ENCODE results near the gene RSPH10B2. TPM values are rescaled to one million over a fixed set of nuclear protein-coding genes. Genes with fewer than 3 reads are reported as not detected.
"Not testable (repeated sequence)": the region's sequence is repeated elsewhere in the genome, so short reads cannot be mapped to it uniquely, and the experiment has no call there.

The RSPH10B2 gene
- total RNA-seq, 1 donor from 2014 or later = 0.27 TPM

GRCh38 chr7:6826151-6826550 lies 72.2 kb downstream of the RSPH10B2 start, which contains the start of gene CCZ1B:
TSS of gene CCZ1B (minus strand) at chr7:6826275. CDS start at chr7:6826197, 78 bp downstream.
- DNase-seq (ENCODE audit: low spot score) = not testable (repeated sequence)
- peak within 1 kb of the TSS; percentile 92 for H3K4me3 Mint-ChIP-seq (ENCODE audit: unreplicated experiment)

GRCh38 chr7:6827180-6827579 lies 73.3 kb downstream of the RSPH10B2 start:
- H3K9me3 Mint-ChIP-seq (ENCODE audit: low read depth); DNase-seq (ENCODE audit: low spot score); H3K36me3 Mint-ChIP-seq (ENCODE audit: low read depth); H3K4me1 Mint-ChIP-seq (ENCODE audit: low read depth); H3K27ac Mint-ChIP-seq (ENCODE audit: unreplicated experiment): not testable (repeated sequence)
- peak overlapping the region; percentile 40 for H3K4me3 Mint-ChIP-seq (ENCODE audit: unreplicated experiment)
- peaks cover 21% of the 10 kb centered on the region for H3K27me3 Mint-ChIP-seq (ENCODE audit: low read depth)

More at GRCh38 chr7:6826151-6826550, 72.2 kb downstream of the RSPH10B2 start, which contains the start of gene CCZ1B:
- peak; percentile 62 for TF ChIP-seq CTCF (IDR thresholded peaks at IDR 0.05)
- peak within 1 kb of the TSS; percentile 93 for H3K27ac Mint-ChIP-seq (ENCODE audit: unreplicated experiment)
- not testable (repeated sequence) for H3K4me1 Mint-ChIP-seq (ENCODE audit: low read depth); H3K36me3 Mint-ChIP-seq (ENCODE audit: low read depth); H3K9me3 Mint-ChIP-seq (ENCODE audit: low read depth)
- H3K27me3 Mint-ChIP-seq (ENCODE audit: low read depth) = peaks cover 13% of the 10 kb centered on the region

GRCh38 chr7:6829616-6830015 lies 75.7 kb downstream of the RSPH10B2 start:
- H3K27me3 Mint-ChIP-seq (ENCODE audit: low read depth) = peaks cover 31% of the 10 kb centered on the region
- not testable (repeated sequence) for H3K4me1 Mint-ChIP-seq (ENCODE audit: low read depth); H3K27ac Mint-ChIP-seq (ENCODE audit: unreplicated experiment); DNase-seq (ENCODE audit: low spot score); H3K4me3 Mint-ChIP-seq (ENCODE audit: unreplicated experiment); H3K36me3 Mint-ChIP-seq (ENCODE audit: low read depth); H3K9me3 Mint-ChIP-seq (ENCODE audit: low read depth)

- DNase-seq (ENCODE audit: low spot score); H3K4me3 Mint-ChIP-seq (ENCODE audit: unreplicated experiment); H3K36me3 Mint-ChIP-seq (ENCODE audit: low read depth); H3K9me3 Mint-ChIP-seq (ENCODE audit: low read depth); H3K4me1 Mint-ChIP-seq (ENCODE audit: low read depth); H3K27ac Mint-ChIP-seq (ENCODE audit: unreplicated experiment): not testable (repeated sequence)
- H3K27me3 Mint-ChIP-seq (ENCODE audit: low read depth) = peaks cover 36% of the 10 kb centered on the region
These were observed 76.1 kb downstream of the RSPH10B2 start for GRCh38 chr7:6830026-6830425.

- H3K27me3 Mint-ChIP-seq (ENCODE audit: low read depth) = peaks cover 45% of the 10 kb centered on the region
- no peak overlapping the region for H3K4me3 Mint-ChIP-seq (ENCODE audit: unreplicated experiment)
- DNase-seq (ENCODE audit: low spot score) = no peak
- no peaks in the 10 kb centered on the region for H3K9me3 Mint-ChIP-seq (ENCODE audit: low read depth)
- peaks cover under 1% of the 10 kb centered on the region for H3K36me3 Mint-ChIP-seq (ENCODE audit: low read depth)
- no peak overlapping the region for H3K27ac Mint-ChIP-seq (ENCODE audit: unreplicated experiment)
- H3K4me1 Mint-ChIP-seq (ENCODE audit: low read depth) = no peaks in the 10 kb centered on the region
- no peak for TF ChIP-seq CTCF (IDR thresholded peaks at IDR 0.05)
These were observed 77.3 kb downstream of the RSPH10B2 start for GRCh38 chr7:6831018-6831725.

GRCh38 chr7:6833636-6834035 lies 79.7 kb downstream of the RSPH10B2 start:
- TF ChIP-seq CTCF (IDR thresholded peaks at IDR 0.05) = no peak
- H3K36me3 Mint-ChIP-seq (ENCODE audit: low read depth) = no peaks in the 10 kb centered on the region
- DNase-seq (ENCODE audit: low spot score) = no peak
- H3K27ac Mint-ChIP-seq (ENCODE audit: unreplicated experiment) = no peak overlapping the region
- H3K4me1 Mint-ChIP-seq (ENCODE audit: low read depth) = no peaks in the 10 kb centered on the region
- no peaks in the 10 kb centered on the region for H3K9me3 Mint-ChIP-seq (ENCODE audit: low read depth)
- no peak overlapping the region for H3K4me3 Mint-ChIP-seq (ENCODE audit: unreplicated experiment)
- H3K27me3 Mint-ChIP-seq (ENCODE audit: low read depth) = peaks cover 58% of the 10 kb centered on the region

- DNase-seq (ENCODE audit: low spot score); H3K9me3 Mint-ChIP-seq (ENCODE audit: low read depth); H3K27ac Mint-ChIP-seq (ENCODE audit: unreplicated experiment); H3K4me1 Mint-ChIP-seq (ENCODE audit: low read depth); H3K4me3 Mint-ChIP-seq (ENCODE audit: unreplicated experiment); H3K36me3 Mint-ChIP-seq (ENCODE audit: low read depth): not testable (repeated sequence)
- peaks cover 54% of the 10 kb centered on the region for H3K27me3 Mint-ChIP-seq (ENCODE audit: low read depth)
These were observed 81.6 kb downstream of the RSPH10B2 start for GRCh38 chr7:6835521-6835920.

- peaks cover 42% of the 10 kb centered on the region for H3K27me3 Mint-ChIP-seq (ENCODE audit: low read depth)
- H3K27ac Mint-ChIP-seq (ENCODE audit: unreplicated experiment) = not testable (repeated sequence)
These were observed 83.2 kb downstream of the RSPH10B2 start for GRCh38 chr7:6837081-6837480.

GRCh38 chr7:6842278-6842921 lies 88.5 kb downstream of the RSPH10B2 start:
- H3K9me3 Mint-ChIP-seq (ENCODE audit: low read depth); H3K4me3 Mint-ChIP-seq (ENCODE audit: unreplicated experiment): not testable (repeated sequence)

More at GRCh38 chr7:6837081-6837480, 83.2 kb downstream of the RSPH10B2 start:
- H3K4me3 Mint-ChIP-seq (ENCODE audit: unreplicated experiment); H3K4me1 Mint-ChIP-seq (ENCODE audit: low read depth); H3K9me3 Mint-ChIP-seq (ENCODE audit: low read depth); H3K36me3 Mint-ChIP-seq (ENCODE audit: low read depth); DNase-seq (ENCODE audit: low spot score): not testable (repeated sequence)

GRCh38 chr7:6843092-6843491 lies 89.2 kb downstream of the RSPH10B2 start:
- DNase-seq (ENCODE audit: low spot score); H3K9me3 Mint-ChIP-seq (ENCODE audit: low read depth); H3K4me3 Mint-ChIP-seq (ENCODE audit: unreplicated experiment); H3K27ac Mint-ChIP-seq (ENCODE audit: unreplicated experiment); H3K4me1 Mint-ChIP-seq (ENCODE audit: low read depth); H3K36me3 Mint-ChIP-seq (ENCODE audit: low read depth): not testable (repeated sequence)
- peaks cover 23% of the 10 kb centered on the region for H3K27me3 Mint-ChIP-seq (ENCODE audit: low read depth)

More at GRCh38 chr7:6842278-6842921, 88.5 kb downstream of the RSPH10B2 start:
- not testable (repeated sequence) for H3K36me3 Mint-ChIP-seq (ENCODE audit: low read depth); H3K4me1 Mint-ChIP-seq (ENCODE audit: low read depth); H3K27ac Mint-ChIP-seq (ENCODE audit: unreplicated experiment); DNase-seq (ENCODE audit: low spot score)
- peaks cover 28% of the 10 kb centered on the region for H3K27me3 Mint-ChIP-seq (ENCODE audit: low read depth)
